ENCODE data around the gene TP53I11. TPM values are rescaled to one million over a fixed set of nuclear protein-coding genes. Genes with fewer than 3 reads are reported as not detected.

TP53I11 gene
- total RNA-seq, 1 experiment from 2014 or later = 46.9 TPM

GRCh38 chr11:44884056-44884455 is 66.6 kb downstream of the TP53I11 start:
- no peak for DNase-seq (ENCODE audit: low read depth, low spot score)
- H3K4me3 ChIP-seq (replicated peaks in 1 of 2; ENCODE audit: low read depth in 1 of 2, low read length in 2 of 2) = no peak overlapping the region
- no peak overlapping the region for H2AFZ ChIP-seq (ENCODE audit: low read depth, low read length, poor library complexity, severe bottlenecking)
- POLR2A ChIA-PET = no interaction called here
- intact Hi-C loops (cut with micrococcal nuclease) = no loop called here
- RAD21 ChIA-PET (ENCODE audit: low non-redundant PET in 1 of 2, low total read pairs in 2 of 2, uncharacterized antibody in 2 of 2, unreplicated experiment in 2 of 2) = no interaction called here
- no peak for ATAC-seq
- H3K9me3 ChIP-seq (ENCODE audit: control insufficient read depth in 1 of 2, insufficient read depth in 1 of 2, low read depth in 1 of 2, low read length in 2 of 2) = no peaks in the 10 kb centered on the region
- H4K20me1 ChIP-seq (ENCODE audit: insufficient read depth) = no peaks in the 10 kb centered on the region
- H3K9ac ChIP-seq (ENCODE audit: low read length) = no peak overlapping the region
- TF ChIP-seq POLR2AphosphoS5 (IDR thresholded peaks at IDR 0.05; ENCODE audit: low read depth, low read length) = no peak
- TF ChIP-seq CEBPB (IDR thresholded peaks at IDR 0.05; ENCODE audit: low read depth) = no peak
- TF ChIP-seq YY1 (IDR thresholded peaks at IDR 0.05; ENCODE audit: extremely low read depth, insufficient replicate concordance, low read depth, low read length) = no peak
- no peak for TF ChIP-seq TCF7L2 (IDR thresholded peaks at IDR 0.05; ENCODE audit: borderline replicate concordance, extremely low read depth, insufficient read depth, insufficient read length)
- TF ChIP-seq ELF1 (IDR thresholded peaks at IDR 0.05; ENCODE audit: borderline replicate concordance, low read depth) = no peak
- TF ChIP-seq CTCF (IDR thresholded peaks at IDR 0.05 in 2 of 3, conservative IDR thresholded peaks at IDR 0.05 in 1 of 3; ENCODE audit: borderline replicate concordance in 1 of 3, insufficient read depth in 1 of 3, low read depth in 2 of 3, low read length in 2 of 3) = no peak
- TF ChIP-seq EZH2 (IDR thresholded peaks at IDR 0.05) = no peak
- no peak overlapping the region for H3K27ac ChIP-seq (ENCODE audit: low read depth, low read length)
- H3K4me2 ChIP-seq (ENCODE audit: low read length) = no peak overlapping the region
- CTCF ChIA-PET = no interaction called here
- peaks cover 0 to 14% of the 10 kb centered on the region in 2 experiments; a peak in 2 of 4 replicates for H3K4me1 ChIP-seq (ENCODE audit: control insufficient read depth in 1 of 2, insufficient read depth in 2 of 2, low read length in 2 of 2)
- no peaks in the 10 kb centered on the region for H3K79me2 ChIP-seq (ENCODE audit: insufficient read depth, low read length)
- no peaks in the 10 kb centered on the region for H3K9me2 ChIP-seq (ENCODE audit: insufficient read depth)
- H3K27me3 ChIP-seq (ENCODE audit: insufficient read depth, low read length) = no peaks in the 10 kb centered on the region
- no peaks in the 10 kb centered on the region for H3K36me3 ChIP-seq (ENCODE audit: control insufficient read depth in 1 of 2, insufficient read depth in 2 of 2, low read length in 2 of 2)
- no TSS peak for BruUV-seq (replicated peaks)

GRCh38 chr11:44883277-44883676 is 67.4 kb downstream of the TP53I11 start:
- Histone ChIP-seq H3K4me3 (replicated peaks in 1 of 2; ENCODE audit: low read depth in 1 of 2, low read length in 2 of 2) (no peak overlapping the region), H3K27me3 (ENCODE audit: insufficient read depth, low read length) (no peaks in the 10 kb centered on the region), H3K4me2 (ENCODE audit: low read length) (peak overlapping the region; percentile 25), H3K79me2 (ENCODE audit: insufficient read depth, low read length) (no peaks in the 10 kb centered on the region), H3K27ac (ENCODE audit: low read depth, low read length) (no peak overlapping the region), H3K9me3 (ENCODE audit: control insufficient read depth in 1 of 2, insufficient read depth in 1 of 2, low read depth in 1 of 2, low read length in 2 of 2) (no peaks in the 10 kb centered on the region), H3K9ac (ENCODE audit: low read length) (no peak overlapping the region), H3K4me1 (ENCODE audit: control insufficient read depth in 1 of 2, insufficient read depth in 2 of 2, low read length in 2 of 2) (peaks cover 0 to 14% of the 10 kb centered on the region in 2 experiments; a peak in 2 of 4 replicates), H3K36me3 (ENCODE audit: control insufficient read depth in 1 of 2, insufficient read depth in 2 of 2, low read length in 2 of 2) (no peaks in the 10 kb centered on the region), H4K20me1 (ENCODE audit: insufficient read depth) (no peaks in the 10 kb centered on the region), H3K9me2 (ENCODE audit: insufficient read depth) (no peaks in the 10 kb centered on the region), H2AFZ (ENCODE audit: low read depth, low read length, poor library complexity, severe bottlenecking) (no peak overlapping the region)
- no TSS peak for BruUV-seq (replicated peaks)
- POLR2A ChIA-PET = no interaction called here
- RAD21 ChIA-PET (ENCODE audit: low non-redundant PET in 1 of 2, low total read pairs in 2 of 2, uncharacterized antibody in 2 of 2, unreplicated experiment in 2 of 2) = no interaction called here
- CTCF ChIA-PET = no interaction called here
- ATAC-seq (peak; percentile 65), DNase-seq (ENCODE audit: low read depth, low spot score) (peak; percentile 16)
- intact Hi-C loops (cut with micrococcal nuclease) = no loop called here
- TF ChIP-seq REST (IDR thresholded peaks at IDR 0.05; ENCODE audit: low read depth) (no peak), EZH2phosphoT487 (IDR thresholded peaks at IDR 0.05; ENCODE audit: borderline replicate concordance) (no peak), SRF (IDR thresholded peaks at IDR 0.05; ENCODE audit: low read depth) (no peak), RAD21 (IDR thresholded peaks at IDR 0.05; ENCODE audit: low read depth) (no peak), ZNF274 (IDR thresholded peaks at IDR 0.05; ENCODE audit: low read depth, low read length) (no peak), CTCF (IDR thresholded peaks at IDR 0.05 in 2 of 3, conservative IDR thresholded peaks at IDR 0.05 in 1 of 3; ENCODE audit: borderline replicate concordance in 1 of 3, insufficient read depth in 1 of 3, low read depth in 2 of 3, low read length in 2 of 3) (no peak)

Measured in HCT116 (cell line).